ENCODE data around the gene BIK.
"Not testable (repeated sequence)": the region's sequence is repeated elsewhere in the genome, so short reads cannot be mapped to it uniquely, and the experiment has no call there.

The BIK gene

DNA sequence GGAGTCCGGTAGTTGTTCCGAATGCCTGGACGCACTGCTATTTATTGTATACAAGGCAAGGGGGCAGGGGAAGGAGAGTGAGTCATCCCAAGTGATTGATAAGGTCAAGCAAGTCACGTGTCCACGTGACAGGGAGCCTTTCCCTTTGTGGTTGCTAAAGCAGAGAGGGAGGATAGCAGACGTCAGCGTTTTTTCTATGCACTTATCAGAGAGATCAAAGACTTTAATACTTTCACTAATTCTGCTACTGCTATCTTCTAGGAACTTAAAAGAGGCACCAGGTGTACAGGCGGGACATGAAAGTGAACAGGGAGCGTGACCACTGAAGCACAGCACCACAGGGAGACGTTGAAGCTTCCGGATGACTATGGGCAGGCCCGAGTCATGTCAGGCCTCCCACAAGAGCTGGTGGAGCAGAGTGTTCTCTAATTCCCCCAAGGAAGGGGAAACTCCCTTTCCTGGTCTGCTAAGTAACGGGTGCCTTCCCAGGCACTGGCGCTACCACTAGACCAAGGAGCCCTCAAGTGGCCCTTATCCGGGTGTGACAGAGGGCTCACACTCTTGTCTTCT lies 6.4 kb upstream of the BIK start:
- H3K27ac ChIP-seq (ENCODE audit: low read depth, low read length): peak overlapping the region; percentile 16
- H3K4me2 ChIP-seq (ENCODE audit: low read length): peak overlapping the region; percentile 7
- H3K79me1 ChIP-seq (ENCODE audit: low read length); H4K91ac ChIP-seq (ENCODE audit: low read depth, low read length); H4K8ac ChIP-seq (ENCODE audit: low read depth, low read length); H3K36me3 ChIP-seq (ENCODE audit: control insufficient read depth in 1 of 2, insufficient read depth in 2 of 2, low read length in 2 of 2); DNase-seq; H3K18ac ChIP-seq (ENCODE audit: low read length); H3K27me3 ChIP-seq (ENCODE audit: insufficient read depth, low read length); H3K9ac ChIP-seq (ENCODE audit: low read length); H2BK5ac ChIP-seq (ENCODE audit: low read depth, low read length, poor library complexity); H3K4me3 ChIP-seq (ENCODE audit: low read depth, low read length); H3K9me3 ChIP-seq (ENCODE audit: insufficient read depth, low read depth, low read length); H2BK12ac ChIP-seq (ENCODE audit: low read length); H2AK5ac ChIP-seq (ENCODE audit: low read length); H2BK120ac ChIP-seq (ENCODE audit: insufficient read depth, low read length, poor library complexity); H4K12ac ChIP-seq (ENCODE audit: low read depth, low read length); H3K79me2 ChIP-seq (ENCODE audit: control insufficient read depth, insufficient read depth, low read length, poor library complexity); H3K4ac ChIP-seq (ENCODE audit: low read depth, low read length); H2AFZ ChIP-seq (ENCODE audit: insufficient read depth, low read length, poor library complexity); H3K14ac ChIP-seq (ENCODE audit: low read length); H3K23ac ChIP-seq (ENCODE audit: low read length): not testable (repeated sequence)
- WGBS (ENCODE audit: extremely low coverage, insufficient coverage, insufficient read length): no CpG with 5 or more reads among the region's 15 CpGs
- H3K4me1 ChIP-seq (ENCODE audit: control insufficient read depth in 1 of 2, insufficient read depth in 2 of 2, low read length in 2 of 2): peaks cover 17 to 20% of the 10 kb centered on the region in 2 experiments

DNA sequence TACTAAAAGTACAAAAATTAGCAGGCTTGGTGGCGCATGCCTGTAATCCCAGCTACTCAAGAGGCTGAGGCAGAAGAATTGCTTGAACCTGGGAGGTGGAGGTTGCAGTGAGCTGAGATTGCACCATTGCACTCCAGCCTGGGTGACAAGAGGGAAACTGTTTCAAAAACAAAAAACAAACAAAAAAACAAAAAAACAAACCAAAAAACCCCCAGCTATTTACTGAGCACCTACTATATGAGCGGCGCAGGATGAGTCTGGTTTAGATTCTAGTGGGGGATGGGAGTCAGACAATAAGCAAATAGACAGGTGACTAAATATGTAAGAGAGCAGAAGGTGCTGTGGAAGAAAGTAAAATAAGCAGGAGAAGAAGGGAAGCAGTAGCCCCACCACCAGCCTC lies 5.6 kb upstream of the BIK start:
- not testable (repeated sequence) for H3K4me3 ChIP-seq (ENCODE audit: low read depth, low read length); H2AK5ac ChIP-seq (ENCODE audit: low read length); H3K18ac ChIP-seq (ENCODE audit: low read length); H3K79me2 ChIP-seq (ENCODE audit: control insufficient read depth, insufficient read depth, low read length, poor library complexity); H3K14ac ChIP-seq (ENCODE audit: low read length); H3K4ac ChIP-seq (ENCODE audit: low read depth, low read length); H3K79me1 ChIP-seq (ENCODE audit: low read length); H2BK5ac ChIP-seq (ENCODE audit: low read depth, low read length, poor library complexity); H3K23ac ChIP-seq (ENCODE audit: low read length); H2BK12ac ChIP-seq (ENCODE audit: low read length); H2BK120ac ChIP-seq (ENCODE audit: insufficient read depth, low read length, poor library complexity); H4K91ac ChIP-seq (ENCODE audit: low read depth, low read length); H3K9me3 ChIP-seq (ENCODE audit: insufficient read depth, low read depth, low read length); H4K12ac ChIP-seq (ENCODE audit: low read depth, low read length); H3K27me3 ChIP-seq (ENCODE audit: insufficient read depth, low read length); H3K4me2 ChIP-seq (ENCODE audit: low read length); H3K9ac ChIP-seq (ENCODE audit: low read length); H4K8ac ChIP-seq (ENCODE audit: low read depth, low read length); H3K36me3 ChIP-seq (ENCODE audit: control insufficient read depth in 1 of 2, insufficient read depth in 2 of 2, low read length in 2 of 2); H2AFZ ChIP-seq (ENCODE audit: insufficient read depth, low read length, poor library complexity); DNase-seq; H3K27ac ChIP-seq (ENCODE audit: low read depth, low read length)
- H3K4me1 ChIP-seq (ENCODE audit: control insufficient read depth in 1 of 2, insufficient read depth in 2 of 2, low read length in 2 of 2): peaks cover 15 to 20% of the 10 kb centered on the region in 2 experiments
- no CpG with 5 or more reads among the region's 3 CpGs for WGBS (ENCODE audit: extremely low coverage, insufficient coverage, insufficient read length)

DNA sequence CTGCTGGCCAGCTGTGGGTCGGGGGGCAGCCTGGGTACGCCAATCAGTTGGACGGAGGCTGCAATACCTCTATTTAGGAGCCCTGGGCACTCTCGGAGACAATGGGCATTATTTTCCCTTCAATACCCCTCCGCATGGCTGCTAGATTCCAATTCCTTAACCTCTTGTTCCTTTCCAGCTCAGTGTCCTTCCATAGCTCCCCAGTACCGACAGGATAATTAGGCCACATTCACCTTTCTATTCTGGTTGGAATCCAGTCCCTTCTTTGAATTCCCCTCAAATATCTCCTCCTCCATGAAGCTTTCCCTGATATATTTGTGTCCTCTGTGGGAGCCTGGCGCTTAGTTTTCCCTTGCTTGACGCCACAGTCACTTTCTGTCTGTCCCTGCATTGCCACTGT lies 4.2 kb upstream of the BIK start:
- Histone ChIP-seq H2AFZ (ENCODE audit: insufficient read depth, low read length, poor library complexity) (no peak overlapping the region), H3K4me3 (ENCODE audit: low read depth, low read length) (no peak overlapping the region), H2BK12ac (ENCODE audit: low read length) (peak overlapping the region; percentile 12), H4K91ac (ENCODE audit: low read depth, low read length) (no peak overlapping the region), H3K9me3 (ENCODE audit: insufficient read depth, low read depth, low read length) (no peaks in the 10 kb centered on the region), H2BK120ac (ENCODE audit: insufficient read depth, low read length, poor library complexity) (no peak overlapping the region), H3K14ac (ENCODE audit: low read length) (no peak overlapping the region), H3K27me3 (ENCODE audit: insufficient read depth, low read length) (peaks cover 18% of the 10 kb centered on the region), H3K79me2 (ENCODE audit: control insufficient read depth, insufficient read depth, low read length, poor library complexity) (no peaks in the 10 kb centered on the region), H2AK5ac (ENCODE audit: low read length) (no peak overlapping the region), H2BK5ac (ENCODE audit: low read depth, low read length, poor library complexity) (no peak overlapping the region), H3K27ac (ENCODE audit: low read depth, low read length) (no peak overlapping the region), H3K18ac (ENCODE audit: low read length) (no peak overlapping the region), H3K79me1 (ENCODE audit: low read length) (peaks cover 3% of the 10 kb centered on the region), H3K9ac (ENCODE audit: low read length) (no peak overlapping the region), H3K36me3 (ENCODE audit: control insufficient read depth in 1 of 2, insufficient read depth in 2 of 2, low read length in 2 of 2) (no peaks in the 10 kb centered on the region), H3K4ac (ENCODE audit: low read depth, low read length) (no peak overlapping the region), H3K4me2 (ENCODE audit: low read length) (no peak overlapping the region), H4K12ac (ENCODE audit: low read depth, low read length) (no peak overlapping the region), H3K23ac (ENCODE audit: low read length) (no peak overlapping the region), H3K4me1 (ENCODE audit: control insufficient read depth in 1 of 2, insufficient read depth in 2 of 2, low read length in 2 of 2) (peaks cover 10 to 18% of the 10 kb centered on the region in 2 experiments), H4K8ac (ENCODE audit: low read depth, low read length) (no peak overlapping the region)
- DNase-seq: no peak
- WGBS (ENCODE audit: extremely low coverage, insufficient coverage, insufficient read length): no CpG with 5 or more reads among the region's 8 CpGs

DNA sequence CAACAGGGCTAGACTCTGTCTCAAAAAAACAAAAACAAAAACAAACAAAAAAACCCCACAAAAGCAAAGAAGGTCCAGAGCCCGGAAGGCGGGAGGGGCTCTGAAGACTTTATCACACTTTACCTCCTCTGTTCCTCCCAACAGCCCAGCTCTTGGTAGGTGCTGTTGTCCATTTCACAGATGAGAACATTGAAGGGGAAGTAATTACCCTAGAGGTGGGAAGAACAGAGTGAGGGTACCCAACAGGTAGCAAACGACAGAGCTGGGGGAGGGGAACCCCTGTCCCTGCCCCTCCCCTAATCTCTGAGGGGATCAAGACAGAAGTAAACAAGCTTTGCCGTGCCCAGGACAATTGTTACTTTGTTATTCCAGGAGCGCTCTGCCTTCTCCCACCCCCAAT lies 1.0 kb upstream of the BIK start:
- Histone ChIP-seq H4K12ac (ENCODE audit: low read depth, low read length) (no peak overlapping the region), H2AFZ (ENCODE audit: insufficient read depth, low read length, poor library complexity) (no peak overlapping the region), H3K23ac (ENCODE audit: low read length) (no peak overlapping the region), H2BK5ac (ENCODE audit: low read depth, low read length, poor library complexity) (no peak overlapping the region), H3K9ac (ENCODE audit: low read length) (no peak overlapping the region), H3K14ac (ENCODE audit: low read length) (no peak overlapping the region), H2BK120ac (ENCODE audit: insufficient read depth, low read length, poor library complexity) (no peak overlapping the region), H2AK5ac (ENCODE audit: low read length) (no peak overlapping the region), H3K4me2 (ENCODE audit: low read length) (no peak overlapping the region), H4K8ac (ENCODE audit: low read depth, low read length) (no peak overlapping the region), H3K9me3 (ENCODE audit: insufficient read depth, low read depth, low read length) (no peaks in the 10 kb centered on the region), H3K27me3 (ENCODE audit: insufficient read depth, low read length) (peaks cover 25% of the 10 kb centered on the region), H3K4ac (ENCODE audit: low read depth, low read length) (no peak overlapping the region), H3K36me3 (ENCODE audit: control insufficient read depth in 1 of 2, insufficient read depth in 2 of 2, low read length in 2 of 2) (no peaks in the 10 kb centered on the region), H3K79me2 (ENCODE audit: control insufficient read depth, insufficient read depth, low read length, poor library complexity) (no peaks in the 10 kb centered on the region), H3K79me1 (ENCODE audit: low read length) (no peaks in the 10 kb centered on the region), H2BK12ac (ENCODE audit: low read length) (no peak overlapping the region), H3K4me1 (ENCODE audit: control insufficient read depth in 1 of 2, insufficient read depth in 2 of 2, low read length in 2 of 2) (peaks cover 3 to 9% of the 10 kb centered on the region in 2 experiments), H3K27ac (ENCODE audit: low read depth, low read length) (no peak overlapping the region), H4K91ac (ENCODE audit: low read depth, low read length) (no peak overlapping the region), H3K18ac (ENCODE audit: low read length) (no peak overlapping the region), H3K4me3 (ENCODE audit: low read depth, low read length) (no peak overlapping the region)
- DNase-seq: no peak
- no CpG with 5 or more reads among the region's 5 CpGs for WGBS (ENCODE audit: extremely low coverage, insufficient coverage, insufficient read length)
